ENCODE measurements around the gene ADIPOR2.

The ADIPOR2 gene

GRCh38 chr12:1728824-1729223 is 38.0 kb downstream of the ADIPOR2 start:
- TF ChIP-seq EP300 (IDR thresholded peaks at IDR 0.05; ENCODE audit: borderline replicate concordance) (no peak), FOXM1 (IDR thresholded peaks at IDR 0.05; ENCODE audit: borderline replicate concordance, low read depth) (no peak), CREB1 (IDR thresholded peaks at IDR 0.05; ENCODE audit: low read depth) (no peak), RAD21 (IDR thresholded peaks at IDR 0.05; ENCODE audit: low read depth) (no peak), ZBTB7A (IDR thresholded peaks at IDR 0.05; ENCODE audit: low read depth) (no peak), CEBPB (IDR thresholded peaks at IDR 0.05) (no peak), MAX (IDR thresholded peaks at IDR 0.05) (no peak), TAF1 (IDR thresholded peaks at IDR 0.05; ENCODE audit: low read depth) (no peak), REST (IDR thresholded peaks at IDR 0.05; ENCODE audit: low read depth) (no peak), TEAD4 (IDR thresholded peaks at IDR 0.05) (no peak), EGR1 (IDR thresholded peaks at IDR 0.05) (no peak), USF1 (IDR thresholded peaks at IDR 0.05) (no peak)

- TF ChIP-seq TAF1 (IDR thresholded peaks at IDR 0.05; ENCODE audit: low read depth) (no peak), TEAD4 (IDR thresholded peaks at IDR 0.05) (no peak), ZBTB7A (IDR thresholded peaks at IDR 0.05; ENCODE audit: low read depth) (no peak), TCF12 (IDR thresholded peaks at IDR 0.05; ENCODE audit: low read depth) (no peak), EGR1 (IDR thresholded peaks at IDR 0.05) (no peak), RAD21 (IDR thresholded peaks at IDR 0.05; ENCODE audit: low read depth) (no peak)
Measured at GRCh38 chr12:1731019-1731687, 40.3 kb downstream of the ADIPOR2 start.

- no peak for TF ChIP-seq TCF12 (IDR thresholded peaks at IDR 0.05; ENCODE audit: low read depth)
- no peak for TF ChIP-seq REST (IDR thresholded peaks at IDR 0.05; ENCODE audit: low read depth)
- no peak for TF ChIP-seq CEBPB (IDR thresholded peaks at IDR 0.05)
- TF ChIP-seq TEAD4 (IDR thresholded peaks at IDR 0.05): no peak
- no peak for TF ChIP-seq EGR1 (IDR thresholded peaks at IDR 0.05)
- no peak for TF ChIP-seq RAD21 (IDR thresholded peaks at IDR 0.05; ENCODE audit: low read depth)
- TF ChIP-seq NFIC (IDR thresholded peaks at IDR 0.05): no peak
Measured at GRCh38 chr12:1732914-1733313, 42.0 kb downstream of the ADIPOR2 start.

- no peak for TF ChIP-seq CEBPB (IDR thresholded peaks at IDR 0.05)
- TF ChIP-seq YY1 (IDR thresholded peaks at IDR 0.05; ENCODE audit: low read depth): no peak
- TF ChIP-seq EP300 (IDR thresholded peaks at IDR 0.05; ENCODE audit: borderline replicate concordance): no peak
- TF ChIP-seq MAX (IDR thresholded peaks at IDR 0.05): no peak
- no peak for TF ChIP-seq TAF1 (IDR thresholded peaks at IDR 0.05; ENCODE audit: low read depth)
- TF ChIP-seq TEAD4 (IDR thresholded peaks at IDR 0.05): no peak
- TF ChIP-seq REST (IDR thresholded peaks at IDR 0.05; ENCODE audit: low read depth): no peak
- TF ChIP-seq ZBTB7A (IDR thresholded peaks at IDR 0.05; ENCODE audit: low read depth): no peak
- TF ChIP-seq EGR1 (IDR thresholded peaks at IDR 0.05): no peak
- TF ChIP-seq CREB1 (IDR thresholded peaks at IDR 0.05; ENCODE audit: low read depth): no peak
- TF ChIP-seq FOXM1 (IDR thresholded peaks at IDR 0.05; ENCODE audit: borderline replicate concordance, low read depth): no peak
- TF ChIP-seq TCF12 (IDR thresholded peaks at IDR 0.05; ENCODE audit: low read depth): no peak
- TF ChIP-seq NFIC (IDR thresholded peaks at IDR 0.05): no peak
- TF ChIP-seq USF1 (IDR thresholded peaks at IDR 0.05): no peak
- no peak for TF ChIP-seq RAD21 (IDR thresholded peaks at IDR 0.05; ENCODE audit: low read depth)
Measured at GRCh38 chr12:1737652-1738286, 46.9 kb downstream of the ADIPOR2 start.
